ENCODE data around the gene MCL1. TPM values are rescaled to one million over a fixed set of nuclear protein-coding genes. Genes with fewer than 3 reads are reported as not detected.

MCL1 gene
- total RNA-seq, 2 donors from 2014 or later: 211 to 223 TPM

DNA sequence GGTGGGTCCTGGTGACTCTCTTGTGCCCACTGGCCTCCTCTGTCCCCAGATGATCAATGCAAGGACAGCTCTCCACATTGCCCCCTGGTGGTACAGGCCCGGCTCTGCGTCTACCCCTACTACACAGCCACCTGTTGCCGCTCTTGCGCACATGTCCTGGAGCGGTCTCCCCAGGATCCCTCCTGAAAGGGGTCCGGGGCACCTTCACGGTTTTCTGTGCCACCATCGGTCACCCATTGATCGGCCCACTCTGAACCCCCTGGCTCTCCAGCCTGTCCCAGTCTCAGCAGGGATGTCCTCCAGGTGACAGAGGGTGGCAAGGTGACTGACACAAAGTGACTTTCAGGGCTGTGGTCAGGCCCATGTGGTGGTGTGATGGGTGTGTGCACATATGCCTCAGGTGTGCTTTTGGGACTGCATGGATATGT, 19.4 kb downstream of the MCL1 start:
- H3K4me1 ChIP-seq: peaks cover 57% of the 10 kb centered on the region
- ATAC-seq (peak; percentile 16), DNase-seq (peak; percentile 84 to 86 (median 84))
- 7% methylated on average over 9 of the region's 9 CpGs; no CpG with 5 or more reads in 1 of the 2 donors for WGBS, 2 donors
- H3K9me3 ChIP-seq: no peaks in the 10 kb centered on the region
- H3K27me3 ChIP-seq: no peaks in the 10 kb centered on the region
- TF ChIP-seq, protein P1, sequence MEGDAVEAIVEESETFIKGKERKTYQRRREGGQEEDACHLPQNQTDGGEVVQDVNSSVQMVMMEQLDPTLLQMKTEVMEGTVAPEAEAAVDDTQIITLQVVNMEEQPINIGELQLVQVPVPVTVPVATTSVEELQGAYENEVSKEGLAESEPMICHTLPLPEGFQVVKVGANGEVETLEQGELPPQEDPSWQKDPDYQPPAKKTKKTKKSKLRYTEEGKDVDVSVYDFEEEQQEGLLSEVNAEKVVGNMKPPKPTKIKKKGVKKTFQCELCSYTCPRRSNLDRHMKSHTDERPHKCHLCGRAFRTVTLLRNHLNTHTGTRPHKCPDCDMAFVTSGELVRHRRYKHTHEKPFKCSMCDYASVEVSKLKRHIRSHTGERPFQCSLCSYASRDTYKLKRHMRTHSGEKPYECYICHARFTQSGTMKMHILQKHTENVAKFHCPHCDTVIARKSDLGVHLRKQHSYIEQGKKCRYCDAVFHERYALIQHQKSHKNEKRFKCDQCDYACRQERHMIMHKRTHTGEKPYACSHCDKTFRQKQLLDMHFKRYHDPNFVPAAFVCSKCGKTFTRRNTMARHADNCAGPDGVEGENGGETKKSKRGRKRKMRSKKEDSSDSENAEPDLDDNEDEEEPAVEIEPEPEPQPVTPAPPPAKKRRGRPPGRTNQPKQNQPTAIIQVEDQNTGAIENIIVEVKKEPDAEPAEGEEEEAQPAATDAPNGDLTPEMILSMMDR (IDR thresholded peaks at IDR 0.05): peak; percentile 85 to 93 (median 86)
- no peak for TF ChIP-seq POLR2A (IDR thresholded peaks at IDR 0.05)
- no peak overlapping the region for H3K4me3 ChIP-seq
- H3K27ac ChIP-seq: peak overlapping the region; percentile 97 to 100 (median 98)
- intact Hi-C loops (cut with DNase I): no loop called here
- H3K36me3 ChIP-seq (replicated peaks in 1 of 2; ENCODE audit: insufficient read depth in 1 of 2, low read depth in 2 of 2): no peaks in the 10 kb centered on the region

DNA sequence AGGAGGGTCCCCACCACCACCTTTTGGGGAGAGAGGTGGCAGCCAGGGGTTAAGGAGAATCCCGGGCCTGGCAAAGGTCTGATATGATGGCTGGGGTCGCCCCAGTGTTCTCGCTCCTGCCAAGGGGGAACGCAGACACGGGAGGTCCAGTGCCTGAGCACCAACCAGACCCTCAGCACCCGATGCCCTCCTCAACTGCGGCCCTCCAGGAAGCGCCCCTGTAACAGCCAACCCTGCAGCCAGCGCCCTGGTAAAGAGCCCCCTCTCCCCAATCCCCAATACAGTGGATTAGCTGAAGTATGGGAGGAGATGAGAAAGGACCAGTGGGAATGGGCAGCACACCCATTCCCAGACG, 19.8 kb downstream of the MCL1 start:
- Histone ChIP-seq H3K9me3 (no peaks in the 10 kb centered on the region), H3K27ac (peak overlapping the region in 3 of 4 donors; percentile 97 to 100 (median 99)), H3K4me1 (peaks cover 53% of the 10 kb centered on the region), H3K4me3 (no peak overlapping the region), H3K27me3 (no peaks in the 10 kb centered on the region), H3K36me3 (replicated peaks in 1 of 2; ENCODE audit: insufficient read depth in 1 of 2, low read depth in 2 of 2) (no peaks in the 10 kb centered on the region)
- 50% methylated on average over 10 of the region's 10 CpGs; no CpG with 5 or more reads in 1 of the 2 donors for whole genome bisulfite sequencing, 2 donors
- TF ChIP-seq, protein P1 (IDR thresholded peaks at IDR 0.05): no peak
- ATAC-seq: no peak
- intact Hi-C loops (cut with DNase I): loop anchor here (10.0 kb wide), 1 partner anchor 95 kb away; no protein-coding TSS in a partner anchor
- DNase-seq: peak in 1 of 4 donors; percentile 9

DNA sequence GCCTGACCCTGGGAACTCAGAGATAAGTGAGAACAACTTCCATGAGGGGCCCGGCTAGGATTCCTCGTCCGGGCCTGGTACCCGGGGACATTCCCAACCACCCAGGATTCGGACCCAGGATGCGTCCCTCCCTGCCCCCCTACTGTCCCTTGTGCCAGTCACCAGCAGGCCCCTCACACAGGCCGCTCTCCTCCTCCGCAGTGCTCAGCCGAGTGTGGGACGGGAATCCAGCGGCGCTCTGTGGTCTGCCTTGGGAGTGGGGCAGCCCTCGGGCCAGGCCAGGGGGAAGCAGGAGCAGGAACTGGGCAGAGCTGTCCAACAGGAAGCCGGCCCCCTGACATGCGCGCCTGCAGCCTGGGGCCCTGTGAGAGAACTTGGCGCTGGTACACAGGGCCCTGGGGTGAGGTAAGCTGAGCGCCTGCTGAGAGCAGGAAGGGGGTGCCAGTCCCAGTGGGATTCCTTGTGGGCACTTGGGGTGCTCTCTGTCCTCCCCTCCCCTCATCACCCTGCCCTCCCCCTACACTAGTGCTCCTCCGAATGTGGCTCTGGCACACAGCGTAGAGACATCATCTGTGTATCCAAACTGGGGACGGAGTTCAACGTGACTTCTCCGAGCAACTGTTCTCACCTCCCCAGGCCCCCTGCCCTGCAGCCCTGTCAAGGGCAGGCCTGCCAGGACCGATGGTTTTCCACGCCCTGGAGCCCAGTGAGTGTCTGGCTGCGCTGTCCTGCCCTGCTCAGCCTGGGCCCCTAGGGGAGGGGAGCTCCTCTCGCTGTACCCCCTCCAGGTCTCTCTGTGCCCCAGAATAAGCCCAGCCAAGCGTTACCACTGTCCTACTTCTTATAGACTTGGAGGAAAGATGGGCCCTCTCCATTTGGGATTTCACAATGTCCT, 20.4 kb downstream of the MCL1 start:
- intact Hi-C loops (cut with DNase I): loop anchor here (10.0 kb wide), 1 partner anchor 94 kb away; no protein-coding TSS in a partner anchor
- peaks cover 47% of the 10 kb centered on the region for H3K4me1 ChIP-seq
- DNase-seq (peak in 3 of 4 donors; percentile 64 to 68 (median 67)), ATAC-seq (no peak)
- H3K27ac ChIP-seq: peak overlapping the region in 3 of 4 donors; percentile 97 to 100 (median 99)
- no peaks in the 10 kb centered on the region for H3K9me3 ChIP-seq
- no peaks in the 10 kb centered on the region for H3K36me3 ChIP-seq (replicated peaks in 1 of 2; ENCODE audit: insufficient read depth in 1 of 2, low read depth in 2 of 2)
- WGBS, 2 donors: 51 to 60% methylated on average over 8 to 23 of the region's 28 CpGs
- no peaks in the 10 kb centered on the region for H3K27me3 ChIP-seq
- H3K4me3 ChIP-seq: no peak overlapping the region
- TF ChIP-seq POLR2A (IDR thresholded peaks at IDR 0.05): peak in 2 of 3 donors; percentile 32 to 38
- TF ChIP-seq, protein P1 (IDR thresholded peaks at IDR 0.05): no peak

DNA sequence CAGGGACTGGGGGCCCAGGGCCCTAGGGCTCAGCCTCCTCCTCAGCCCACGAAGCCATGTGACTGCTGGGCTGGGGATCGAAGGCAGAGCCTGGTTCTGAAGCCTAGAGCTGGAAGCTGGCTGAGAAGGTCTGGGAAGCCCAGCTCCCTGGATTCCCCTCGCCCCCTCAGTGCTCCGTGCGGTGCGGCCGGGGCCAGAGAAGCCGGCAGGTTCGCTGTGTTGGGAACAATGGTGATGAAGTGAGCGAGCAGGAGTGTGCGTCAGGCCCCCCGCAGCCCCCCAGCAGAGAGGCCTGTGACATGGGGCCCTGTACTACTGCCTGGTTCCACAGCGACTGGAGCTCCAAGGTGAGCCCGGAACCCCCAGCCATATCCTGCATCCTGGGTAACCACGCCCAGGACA, 21.1 kb downstream of the MCL1 start:
- 73% methylated on average over 9 to 15 of the region's 15 CpGs for WGBS, 2 donors
- no peak for TF ChIP-seq POLR2A (IDR thresholded peaks at IDR 0.05)
- TF ChIP-seq, protein P1 (IDR thresholded peaks at IDR 0.05): no peak
- DNase-seq (no peak), ATAC-seq (no peak)
- Histone ChIP-seq H3K27me3 (no peaks in the 10 kb centered on the region), H3K4me3 (no peak overlapping the region), H3K27ac (peak overlapping the region in 3 of 4 donors; percentile 97 to 100 (median 99)), H3K36me3 (replicated peaks in 1 of 2; ENCODE audit: insufficient read depth in 1 of 2, low read depth in 2 of 2) (no peaks in the 10 kb centered on the region), H3K4me1 (peaks cover 40% of the 10 kb centered on the region), H3K9me3 (no peaks in the 10 kb centered on the region)
- intact Hi-C loops (cut with DNase I): loop anchor here (10.0 kb wide), 1 partner anchor 94 kb away; no protein-coding TSS in a partner anchor

Measured in body of pancreas (tissue), 4 donors.